Retina (tissue), 1 donor: ENCODE results near the gene SYCP2.

Experiments
- DNase-seq: peaks from one replicate; pipeline ENCODE4 v3.0.0-alpha.2; 2016

The SYCP2 gene

DNA sequence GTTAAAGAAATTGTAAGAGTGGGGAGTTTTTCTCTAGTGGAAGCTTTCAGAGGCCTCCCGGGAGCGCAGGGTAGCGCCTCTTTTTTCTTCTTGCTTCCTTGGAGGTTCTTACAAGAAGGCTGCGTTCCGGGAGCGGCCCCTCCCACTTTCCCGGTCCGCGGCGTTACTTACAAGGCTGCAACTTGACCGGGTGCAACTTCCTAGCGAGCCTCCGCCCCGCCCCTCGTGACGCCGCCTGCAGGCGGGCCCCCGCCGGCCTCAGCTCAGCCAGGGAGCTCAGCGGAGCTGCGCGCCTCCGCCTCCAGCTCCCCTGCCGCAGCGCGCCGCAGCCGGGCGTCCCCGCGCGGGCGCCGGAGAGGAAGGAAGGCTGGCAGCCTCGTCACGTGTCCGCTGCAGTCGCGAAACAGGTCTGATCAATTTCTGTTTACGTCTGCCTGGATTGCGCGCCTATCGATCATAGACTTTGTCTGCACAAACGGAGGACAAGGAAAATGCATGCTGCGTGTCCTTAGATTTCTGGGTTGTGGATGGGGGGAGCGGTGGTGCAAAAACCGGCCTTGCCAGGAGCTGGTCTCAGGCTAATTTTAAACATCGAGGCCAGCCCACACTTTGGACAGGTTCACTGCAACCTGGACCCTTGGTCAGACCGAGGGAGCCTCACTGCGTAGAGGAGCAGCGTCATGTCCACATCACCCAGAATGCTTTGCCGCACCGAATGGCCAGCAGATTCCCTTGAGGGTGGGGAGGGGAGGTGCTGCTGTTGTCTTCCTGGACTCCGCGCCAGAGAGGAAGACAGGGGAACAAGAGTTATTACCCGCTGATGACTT is 6.9 kb upstream of the SYCP2 start, which contains the start of the genes FAM217B and PPP1R3D:
Gene FAM217B, plus strand, starts transcription at position 261 of the 827 bp plus-strand sequence. CDS start 3,555 bp downstream, outside the sequence.
Gene PPP1R3D, minus strand, starts transcription at position 177 of the 827 bp plus-strand sequence. CDS start 374 bp downstream, outside the sequence.
- peak; percentile 96 for DNase-seq

- DNase-seq, result no peak
Observed at GRCh38 chr20:59939879-59940128, 6.4 kb upstream of the SYCP2 start.

DNA sequence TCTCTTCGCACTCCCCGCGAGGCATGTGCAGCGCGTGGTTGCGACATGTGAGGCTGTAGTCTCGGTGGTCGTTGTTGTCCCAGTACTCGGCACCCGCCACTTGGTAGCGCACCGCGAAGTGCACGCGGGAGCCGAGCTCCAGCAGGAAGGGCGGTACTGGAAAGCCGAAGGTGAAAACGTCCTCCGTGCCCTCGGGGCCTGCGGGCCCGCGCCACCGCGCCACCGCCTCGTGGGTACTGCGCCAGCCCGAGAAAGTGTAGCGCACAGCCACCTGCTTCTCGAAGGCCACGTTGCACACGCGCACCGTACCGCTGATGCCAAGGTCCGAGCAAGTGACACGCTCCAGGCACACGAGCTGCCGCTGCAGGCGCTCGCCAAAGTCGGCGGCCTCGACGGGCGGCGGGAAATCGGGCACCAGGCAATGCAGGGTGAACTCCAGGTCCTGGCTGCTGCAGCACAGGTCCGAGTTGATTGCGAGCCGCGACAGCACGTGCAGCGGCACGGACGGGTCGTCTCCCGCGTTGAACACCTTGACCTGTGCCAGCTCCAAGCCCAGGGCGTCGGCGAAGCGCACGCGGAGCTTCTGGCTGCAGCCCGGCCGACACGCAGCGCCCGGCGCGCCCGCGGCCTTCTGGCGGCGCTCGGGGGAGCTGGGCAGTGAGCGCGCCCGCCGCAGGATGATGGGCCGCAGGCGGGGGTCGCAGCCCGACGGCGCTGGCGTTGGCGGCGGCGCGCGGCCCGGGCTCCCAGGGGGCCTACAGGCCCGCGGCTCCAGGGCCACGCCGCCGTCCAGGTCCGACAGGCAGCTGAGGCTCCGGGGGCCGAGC is 5.8 kb upstream of the SYCP2 start:
- DNase-seq, result peak; percentile 52

DNA sequence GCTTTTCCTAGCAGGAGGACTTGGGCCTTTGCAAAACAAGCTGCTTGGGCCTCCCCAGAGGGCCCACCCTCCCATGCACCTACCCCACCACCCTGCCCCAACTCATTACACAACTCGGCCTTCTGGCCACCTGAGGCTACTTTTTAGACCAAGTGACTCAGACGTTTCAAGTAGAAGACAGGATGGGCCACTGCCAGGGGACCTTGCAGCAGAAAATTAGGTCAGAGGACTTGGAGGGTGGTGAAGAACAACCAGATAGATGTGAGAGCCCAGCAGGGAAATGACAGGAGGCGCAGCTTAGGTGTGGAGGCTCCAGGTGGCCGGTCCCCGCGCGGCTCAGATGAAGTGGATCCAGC is 5.2 kb upstream of the SYCP2 start:
- no peak for DNase-seq

DNA sequence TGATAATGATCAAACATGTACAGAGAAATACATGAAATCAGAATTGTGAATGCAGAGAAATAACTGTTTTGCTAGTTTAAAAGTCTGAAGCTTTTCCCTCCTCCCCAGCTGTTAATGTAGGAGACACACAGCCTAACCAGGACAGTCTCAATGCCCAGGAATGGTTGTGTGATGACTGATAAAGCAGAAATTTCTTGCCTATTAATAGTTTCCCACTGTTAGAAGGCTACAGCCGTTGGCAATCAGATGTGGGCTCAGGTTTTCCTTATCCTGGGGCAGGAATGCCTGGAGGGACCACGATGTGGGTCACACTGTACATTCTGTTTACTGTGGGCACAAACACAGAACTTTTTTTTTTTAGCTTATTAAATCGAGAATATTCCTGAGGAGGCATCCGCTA is 4.8 kb upstream of the SYCP2 start:
- DNase-seq, result no peak

GRCh38 chr20:59937150-59937549 is 3.7 kb upstream of the SYCP2 start:
- DNase-seq, result no peak

- DNase-seq, result no peak
Observed at GRCh38 chr20:59936409-59936808, 3.0 kb upstream of the SYCP2 start.

- no peak for DNase-seq
Observed at GRCh38 chr20:59935457-59936185, 2.2 kb upstream of the SYCP2 start.

- DNase-seq, result peak; percentile 94
Observed at GRCh38 chr20:59933849-59934585, 580 bp upstream of the SYCP2 start.

GRCh38 chr20:59932616-59933295 is 681 bp downstream of the SYCP2 start:
- no peak for DNase-seq

DNA sequence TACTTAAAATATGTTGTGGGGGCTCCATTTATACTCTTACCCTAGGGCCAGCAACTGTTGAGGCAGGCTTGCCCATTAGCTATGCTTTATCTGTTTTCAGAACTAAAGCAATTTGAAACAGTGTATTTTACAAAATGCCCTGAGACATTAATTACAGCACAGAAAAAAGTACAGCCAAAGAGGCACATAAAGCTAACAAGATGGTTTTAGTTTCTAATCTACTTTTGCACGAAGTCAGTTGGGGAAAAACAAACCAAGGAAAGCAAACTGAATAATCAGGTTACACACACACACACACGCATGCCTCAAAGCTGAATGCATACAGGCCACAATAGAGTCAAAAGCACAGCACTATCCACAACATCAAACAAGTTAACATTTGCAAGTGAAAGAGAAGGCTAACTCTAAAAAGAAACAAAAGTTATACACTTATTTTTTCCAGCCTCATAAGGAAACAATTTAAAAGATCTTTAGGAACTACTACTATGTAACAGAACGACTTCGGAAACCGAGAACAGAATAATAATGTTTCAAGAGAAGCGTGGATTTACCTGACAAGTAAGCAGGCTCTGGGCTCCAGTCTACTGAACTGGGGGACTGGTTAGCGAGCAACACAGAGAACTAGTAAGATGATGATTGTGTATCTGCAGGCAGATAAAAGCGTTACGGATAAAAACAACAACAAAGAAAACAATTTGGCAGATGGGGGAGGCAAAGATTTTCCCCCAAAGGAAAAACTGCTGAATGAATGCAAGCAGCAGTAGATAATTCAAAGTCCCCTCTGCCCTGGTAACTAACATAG is 1.7 kb downstream of the SYCP2 start:
- no peak for DNase-seq

DNA sequence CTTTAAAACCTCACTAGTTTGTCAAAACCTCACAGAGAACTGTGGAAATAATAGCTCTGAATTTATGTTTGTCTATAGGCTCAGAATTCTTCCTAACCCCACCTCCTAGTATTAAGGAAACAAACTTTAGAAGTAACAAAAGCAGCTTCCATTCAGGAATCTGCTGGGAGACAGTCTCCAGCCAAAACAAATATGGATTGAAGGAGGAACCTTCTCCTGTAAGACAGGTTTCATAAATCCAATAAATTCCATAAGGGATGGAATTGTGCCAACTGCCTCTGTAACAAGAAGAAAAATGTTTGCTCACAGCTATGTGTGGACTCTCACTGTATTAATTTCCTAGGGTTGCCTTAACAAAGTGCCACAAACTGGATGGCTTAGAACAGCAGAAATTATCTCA is 7.5 kb downstream of the SYCP2 start:
- DNase-seq, result no peak

- no peak for DNase-seq
Observed at GRCh38 chr20:59925359-59925758, 8.1 kb downstream of the SYCP2 start.

GRCh38 chr20:59923514-59923913 is 9.9 kb downstream of the SYCP2 start:
- DNase-seq, result no peak

DNA sequence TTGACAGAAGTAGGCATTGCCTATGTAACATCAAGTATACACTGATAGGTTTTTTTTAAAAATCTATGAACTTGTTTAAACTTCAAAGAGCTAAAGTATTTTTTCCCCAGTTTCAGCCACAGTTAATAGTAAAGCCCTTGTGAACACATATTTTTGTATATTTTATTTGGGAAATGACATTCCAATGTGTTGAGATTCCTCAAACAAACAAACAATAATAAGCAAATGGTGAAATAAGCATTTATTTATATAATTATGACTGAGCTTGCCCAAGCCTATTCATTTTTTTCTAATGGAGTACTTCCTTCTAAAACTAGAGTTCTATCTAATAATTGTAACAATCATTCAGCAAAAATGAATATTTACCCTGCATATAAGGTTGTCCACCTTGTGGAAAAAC is 12.5 kb downstream of the SYCP2 start:
- DNase-seq, result no peak

DNA sequence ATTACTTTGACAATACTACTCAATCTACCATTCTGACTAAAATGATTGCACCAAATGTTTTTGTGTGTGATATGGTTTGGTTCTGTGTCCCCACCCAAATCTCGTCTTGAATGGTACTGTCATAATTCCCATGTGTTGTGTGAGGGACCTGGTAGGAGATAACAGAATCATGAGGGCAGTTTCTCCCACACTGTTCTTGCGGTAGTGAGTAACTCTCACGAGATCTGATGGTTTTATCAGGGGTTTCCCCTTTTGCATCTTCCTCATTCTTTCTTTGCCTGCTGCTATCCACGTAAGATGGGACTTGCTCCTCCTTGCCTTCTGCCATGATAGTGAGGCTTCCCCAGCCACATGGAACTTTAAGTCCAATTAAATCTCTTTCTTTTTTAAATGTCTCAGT is 20.8 kb downstream of the SYCP2 start:
- DNase-seq, result no peak

DNA sequence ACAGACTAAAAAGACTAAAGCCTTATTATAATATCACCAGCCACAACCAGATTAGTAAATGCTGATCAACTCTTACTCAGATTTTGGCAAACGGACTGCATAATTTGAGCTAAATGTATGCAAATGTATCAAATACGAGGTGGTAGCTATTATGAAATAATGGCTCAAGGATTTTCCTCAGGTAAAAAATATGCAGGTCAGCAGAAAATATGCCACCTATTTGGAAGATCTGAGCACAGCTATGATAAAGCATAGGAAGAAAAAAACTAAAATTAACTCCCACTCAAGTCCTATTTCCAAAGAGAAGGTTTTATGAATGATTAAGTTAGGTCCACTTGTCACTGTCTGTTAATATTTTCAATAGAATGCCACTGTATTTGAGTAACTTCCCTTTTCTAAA is 22.4 kb downstream of the SYCP2 start:
- DNase-seq, result no peak

DNA sequence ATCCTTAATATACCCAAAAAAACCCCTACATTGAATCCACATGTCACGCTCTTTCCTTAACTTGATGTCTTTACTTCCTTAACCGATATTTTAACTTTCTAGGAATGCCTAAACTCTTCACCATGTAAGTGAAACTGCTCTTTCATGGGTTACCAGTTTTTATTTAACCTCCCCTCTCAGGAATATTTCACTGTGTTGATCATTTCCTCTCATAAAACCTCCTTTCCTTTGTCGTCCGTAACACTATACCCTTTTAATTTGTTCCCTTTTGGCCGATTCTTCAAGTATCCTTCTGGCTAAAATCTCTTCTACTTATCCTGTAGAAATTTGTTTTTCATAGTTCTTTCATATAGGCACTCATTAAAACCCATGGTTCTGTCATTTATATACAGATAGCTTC is 24.6 kb downstream of the SYCP2 start:
- no peak for DNase-seq

GRCh38 chr20:59903621-59904020 is 29.8 kb downstream of the SYCP2 start:
- DNase-seq, result no peak

GRCh38 chr20:59902470-59902869 is 31.0 kb downstream of the SYCP2 start:
- DNase-seq, result no peak

DNA sequence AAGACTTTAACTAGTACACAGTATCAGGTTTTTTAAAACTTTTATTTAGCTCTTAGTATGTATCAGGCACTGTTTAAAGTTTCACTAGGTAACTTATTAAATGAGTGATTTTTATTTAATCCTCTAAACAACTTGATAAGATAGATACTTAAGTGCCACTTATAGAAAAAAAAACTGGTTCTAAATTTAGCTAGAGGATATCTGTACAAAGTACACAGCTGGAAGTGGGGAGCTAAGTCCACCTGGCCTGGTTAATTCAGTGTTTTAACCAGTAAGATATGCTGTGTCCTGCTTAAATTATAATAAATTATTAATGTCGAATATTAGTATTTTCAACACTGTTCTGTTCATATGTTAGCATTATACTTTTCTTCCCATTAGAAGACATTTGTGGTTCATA is 37.5 kb downstream of the SYCP2 start:
- DNase-seq, result no peak
